Measurements from ENCODE around the gene ANKRD60. TPM values are rescaled to one million over a fixed set of nuclear protein-coding genes. Genes with fewer than 3 reads are reported as not detected.

The ANKRD60 gene
- polyA plus RNA-seq, 2 of the 4 experiments (the other 2 are of a cell fraction): not detected

- no peak overlapping the region for H3K4me2 ChIP-seq
- CTCF ChIA-PET: interaction anchor here (0.6 to 6.2 kb wide), 27 partner anchors 8 to 1222 kb away, joined by 3 to 60 read pairs (median 5); partner anchors contain the start of gene STX16
- TF ChIP-seq SMC3 (IDR thresholded peaks at IDR 0.05): peak; percentile 16; the same call in 1 of the 3 replicates
- TF ChIP-seq MAFK (IDR thresholded peaks at IDR 0.05; ENCODE audit: partially characterized antibody): no peak
- TF ChIP-seq, protein P1, sequence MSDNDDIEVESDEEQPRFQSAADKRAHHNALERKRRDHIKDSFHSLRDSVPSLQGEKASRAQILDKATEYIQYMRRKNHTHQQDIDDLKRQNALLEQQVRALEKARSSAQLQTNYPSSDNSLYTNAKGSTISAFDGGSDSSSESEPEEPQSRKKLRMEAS (IDR thresholded peaks at IDR 0.05): no peak
- TF ChIP-seq CEBPB (IDR thresholded peaks at IDR 0.05): no peak
- no peak for TF ChIP-seq HEYL (CRISPR knock-in tag; IDR thresholded peaks at IDR 0.05)
- no peak for TF ChIP-seq KDM5A (IDR thresholded peaks at IDR 0.05)
- no peak for TF ChIP-seq JUNB (IDR thresholded peaks at IDR 0.05)
- TF ChIP-seq BHLHE40 (IDR thresholded peaks at IDR 0.05; ENCODE audit: low read depth, low read length): no peak
- TF ChIP-seq ZSCAN20 (CRISPR knock-in tag; IDR thresholded peaks at IDR 0.05): no peak
- no peak for TF ChIP-seq ZFP36 (IDR thresholded peaks at IDR 0.05; ENCODE audit: borderline replicate concordance, partially characterized antibody)
- no peak for TF ChIP-seq RNF2 (IDR thresholded peaks at IDR 0.05; ENCODE audit: borderline replicate concordance, low read depth)
- TF ChIP-seq HOXB13 (CRISPR knock-in tag; IDR thresholded peaks at IDR 0.05; ENCODE audit: low read depth): no peak
- TF ChIP-seq GATA3 (IDR thresholded peaks at IDR 0.05; ENCODE audit: borderline replicate concordance): no peak
- TF ChIP-seq, protein P2, sequence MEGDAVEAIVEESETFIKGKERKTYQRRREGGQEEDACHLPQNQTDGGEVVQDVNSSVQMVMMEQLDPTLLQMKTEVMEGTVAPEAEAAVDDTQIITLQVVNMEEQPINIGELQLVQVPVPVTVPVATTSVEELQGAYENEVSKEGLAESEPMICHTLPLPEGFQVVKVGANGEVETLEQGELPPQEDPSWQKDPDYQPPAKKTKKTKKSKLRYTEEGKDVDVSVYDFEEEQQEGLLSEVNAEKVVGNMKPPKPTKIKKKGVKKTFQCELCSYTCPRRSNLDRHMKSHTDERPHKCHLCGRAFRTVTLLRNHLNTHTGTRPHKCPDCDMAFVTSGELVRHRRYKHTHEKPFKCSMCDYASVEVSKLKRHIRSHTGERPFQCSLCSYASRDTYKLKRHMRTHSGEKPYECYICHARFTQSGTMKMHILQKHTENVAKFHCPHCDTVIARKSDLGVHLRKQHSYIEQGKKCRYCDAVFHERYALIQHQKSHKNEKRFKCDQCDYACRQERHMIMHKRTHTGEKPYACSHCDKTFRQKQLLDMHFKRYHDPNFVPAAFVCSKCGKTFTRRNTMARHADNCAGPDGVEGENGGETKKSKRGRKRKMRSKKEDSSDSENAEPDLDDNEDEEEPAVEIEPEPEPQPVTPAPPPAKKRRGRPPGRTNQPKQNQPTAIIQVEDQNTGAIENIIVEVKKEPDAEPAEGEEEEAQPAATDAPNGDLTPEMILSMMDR (IDR thresholded peaks at IDR 0.05): peak; percentile 50
- TF ChIP-seq MYC (IDR thresholded peaks at IDR 0.05; ENCODE audit: borderline replicate concordance, low read length): no peak
- peak in 1 of 2 experiments; percentile 33; a peak in 1 of 5 replicates for TF ChIP-seq RAD21 (conservative IDR thresholded peaks at IDR 0.05 in 1 of 2, IDR thresholded peaks at IDR 0.05 in 1 of 2)
- TF ChIP-seq, protein P3, sequence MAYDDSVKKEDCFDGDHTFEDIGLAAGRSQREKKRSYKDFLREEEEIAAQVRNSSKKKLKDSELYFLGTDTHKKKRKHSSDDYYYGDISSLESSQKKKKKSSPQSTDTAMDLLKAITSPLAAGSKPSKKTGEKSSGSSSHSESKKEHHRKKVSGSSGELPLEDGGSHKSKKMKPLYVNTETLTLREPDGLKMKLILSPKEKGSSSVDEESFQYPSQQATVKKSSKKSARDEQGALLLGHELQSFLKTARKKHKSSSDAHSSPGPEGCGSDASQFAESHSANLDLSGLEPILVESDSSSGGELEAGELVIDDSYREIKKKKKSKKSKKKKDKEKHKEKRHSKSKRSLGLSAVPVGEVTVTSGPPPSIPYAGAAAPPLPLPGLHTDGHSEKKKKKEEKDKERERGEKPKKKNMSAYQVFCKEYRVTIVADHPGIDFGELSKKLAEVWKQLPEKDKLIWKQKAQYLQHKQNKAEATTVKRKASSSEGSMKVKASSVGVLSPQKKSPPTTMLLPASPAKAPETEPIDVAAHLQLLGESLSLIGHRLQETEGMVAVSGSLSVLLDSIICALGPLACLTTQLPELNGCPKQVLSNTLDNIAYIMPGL (CRISPR knock-in tag; IDR thresholded peaks at IDR 0.05; ENCODE audit: borderline replicate concordance): no peak
- POLR2A ChIA-PET: no interaction called here
- peaks cover 4% of the 10 kb centered on the region; the same call in 1 of the 3 replicates for H3K4me1 ChIP-seq
- 42% methylated on average over 8 of the region's 8 CpGs for WGBS (ENCODE audit: missing lambda C conversion rate)
- H3K27ac ChIP-seq: no peak overlapping the region
- peak in 1 of 2 experiments; percentile 54; a peak in 3 of 6 replicates for ATAC-seq
- no peak overlapping the region for H3K4me3 ChIP-seq
- no peak for FAIRE-seq
- DNase-seq (ENCODE audit: low read depth in 1 of 2, low spot score in 1 of 2): peak; percentile 23 to 44
- no peaks in the 10 kb centered on the region for H3K9me3 ChIP-seq
Observed at GRCh38 chr20:58233881-58234528, 5.6 kb upstream of the ANKRD60 start.

DNA sequence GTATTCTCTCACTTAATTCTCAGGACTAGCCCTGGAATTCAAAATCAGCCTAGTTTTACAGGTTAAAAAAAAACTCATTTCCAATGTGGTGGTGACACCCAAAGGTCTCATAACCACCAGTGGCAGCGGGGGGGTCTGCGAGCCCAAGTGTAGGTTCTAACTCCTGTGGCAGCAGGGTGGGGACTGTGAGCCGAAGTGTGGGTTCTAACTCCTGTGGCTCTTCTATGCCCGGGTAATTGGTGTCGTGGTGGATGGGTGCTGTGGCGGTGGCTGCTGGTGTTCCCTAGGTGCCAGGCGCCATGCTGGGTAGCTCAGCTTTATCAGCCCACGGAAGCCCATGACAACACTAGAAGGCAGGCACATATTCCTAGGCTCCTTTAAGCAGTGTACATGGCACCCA, 4.9 kb upstream of the ANKRD60 start:
- H3K4me1 ChIP-seq: peaks cover 4% of the 10 kb centered on the region; the same call in 1 of the 3 replicates
- WGBS (ENCODE audit: missing lambda C conversion rate): 93% methylated on average over 8 of the region's 8 CpGs
- ChIA-PET POLR2A (no interaction called here), CTCF (interaction anchor here (0.6 to 6.2 kb wide), 16 partner anchors 9 to 1223 kb away, joined by 3 to 60 read pairs (median 6); partner anchors contain the start of gene STX16)
- ATAC-seq (no peak), FAIRE-seq (no peak), DNase-seq (ENCODE audit: low read depth in 1 of 2, low spot score in 1 of 2) (no peak)
- H3K9me3 ChIP-seq: no peaks in the 10 kb centered on the region
- no peak overlapping the region for H3K4me2 ChIP-seq
- H3K4me3 ChIP-seq: no peak overlapping the region
- no peak for TF ChIP-seq FOXS1 (CRISPR knock-in tag; IDR thresholded peaks at IDR 0.05)
- TF ChIP-seq CBX2 (IDR thresholded peaks at IDR 0.05; ENCODE audit: borderline replicate concordance, low read depth): no peak
- TF ChIP-seq ZFP36 (IDR thresholded peaks at IDR 0.05; ENCODE audit: borderline replicate concordance, partially characterized antibody): no peak
- no peak for TF ChIP-seq HOXB13 (CRISPR knock-in tag; IDR thresholded peaks at IDR 0.05; ENCODE audit: low read depth)
- no peak for TF ChIP-seq RARB (CRISPR knock-in tag; IDR thresholded peaks at IDR 0.05)
- no peak for TF ChIP-seq TFCP2L1 (CRISPR knock-in tag; IDR thresholded peaks at IDR 0.05)
- no peak for TF ChIP-seq HEYL (CRISPR knock-in tag; IDR thresholded peaks at IDR 0.05)
- no peak for TF ChIP-seq RFX5 (IDR thresholded peaks at IDR 0.05)
- TF ChIP-seq ZC3H11A (IDR thresholded peaks at IDR 0.05): no peak
- TF ChIP-seq, protein P4, sequence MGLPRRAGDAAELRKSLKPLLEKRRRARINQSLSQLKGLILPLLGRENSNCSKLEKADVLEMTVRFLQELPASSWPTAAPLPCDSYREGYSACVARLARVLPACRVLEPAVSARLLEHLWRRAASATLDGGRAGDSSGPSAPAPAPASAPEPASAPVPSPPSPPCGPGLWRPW (IDR thresholded peaks at IDR 0.05): no peak
- TF ChIP-seq, protein P5, sequence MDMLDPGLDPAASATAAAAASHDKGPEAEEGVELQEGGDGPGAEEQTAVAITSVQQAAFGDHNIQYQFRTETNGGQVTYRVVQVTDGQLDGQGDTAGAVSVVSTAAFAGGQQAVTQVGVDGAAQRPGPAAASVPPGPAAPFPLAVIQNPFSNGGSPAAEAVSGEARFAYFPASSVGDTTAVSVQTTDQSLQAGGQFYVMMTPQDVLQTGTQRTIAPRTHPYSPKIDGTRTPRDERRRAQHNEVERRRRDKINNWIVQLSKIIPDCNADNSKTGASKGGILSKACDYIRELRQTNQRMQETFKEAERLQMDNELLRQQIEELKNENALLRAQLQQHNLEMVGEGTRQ (IDR thresholded peaks at IDR 0.05): no peak
- TF ChIP-seq SREBF2 (IDR thresholded peaks at IDR 0.05): no peak
- no peak for TF ChIP-seq NR3C1 (IDR thresholded peaks at IDR 0.05)
- TF ChIP-seq MAFK (IDR thresholded peaks at IDR 0.05; ENCODE audit: partially characterized antibody): no peak
- TF ChIP-seq ATOH8 (CRISPR knock-in tag; IDR thresholded peaks at IDR 0.05; ENCODE audit: low read depth): no peak
- no peak for TF ChIP-seq MAZ (IDR thresholded peaks at IDR 0.05; ENCODE audit: borderline replicate concordance, low read depth, low read length)
- TF ChIP-seq JUNB (IDR thresholded peaks at IDR 0.05): no peak
- TF ChIP-seq ZSCAN20 (CRISPR knock-in tag; IDR thresholded peaks at IDR 0.05): no peak
- TF ChIP-seq E2F6 (IDR thresholded peaks at IDR 0.05; ENCODE audit: borderline replicate concordance, low read depth): no peak
- TF ChIP-seq TP53 (CRISPR knock-in tag; IDR thresholded peaks at IDR 0.05): no peak
- H3K27ac ChIP-seq: no peak overlapping the region

Measured in A549 (cell line).